Right atrium auricular region (tissue), 2 donors: ENCODE data around the gene PLA2G6. TPM values are rescaled to one million over a fixed set of nuclear protein-coding genes. Genes with fewer than 3 reads are reported as not detected.
"Not testable (repeated sequence)": the region's sequence is repeated elsewhere in the genome, so short reads cannot be mapped to it uniquely, and the experiment has no call there.

Source experiments
- DNase-seq: peaks from one replicate; pipeline ENCODE4 v3.0.0-alpha.2; 2019; ENCODE audit warnings: low spot score
- H3K27ac ChIP-seq, 2 donors: fragments of 200-600 bp; sonication (generic); 1 replicate in 1 of 2; 2 replicates in 1 of 2; pipeline ENCODE4 v1.5.1; 2016 to 2019
- H3K27me3 ChIP-seq, 2 donors: fragments of 200-600 bp; sonication (generic); one replicate each; pipeline versions ENCODE4 v1.5.1 to v1.6.0; 2017 to 2019
- H3K36me3 ChIP-seq: fragments of 200-600 bp; sonication (generic); one replicate; pipeline ENCODE4 v1.5.1; 2016
- H3K4me1 ChIP-seq, 2 donors: fragments of 200-600 bp; sonication (generic); one replicate each; pipeline versions ENCODE4 v1.5.1 to v1.6.0; 2017 to 2019
- H3K4me3 ChIP-seq, 2 donors: fragments of 200-600 bp; sonication (generic); 1 replicate in 1 of 2; 2 replicates in 1 of 2; pipeline ENCODE4 v1.5.1; 2017 to 2019; ENCODE audit warnings: mild to moderate bottlenecking in 1 of 2, moderate library complexity in 1 of 2
- H3K9me3 ChIP-seq, 2 donors: fragments of 200-600 bp; sonication (generic); one replicate each; pipeline ENCODE4 v1.5.1; 2019
- CTCF ChIP-seq, 2 donors: fragments of 200-600 bp; sonication (generic); IDR thresholded peaks; one replicate each; pipeline ENCODE4 v1.5.1; 2019; ENCODE audit warnings: antibody characterized with exemption in 2 of 2
- total RNA-seq, 2 donors: library from RNA; depleted of rRNA; stranded (reverse); fragments of >200 nt; gene quantifications; one replicate each; pipeline ENCODE4 v1.1.0, GENCODE V29; 2016

The PLA2G6 gene
- total RNA-seq, 2 donors from 2014 or later: 9.0 to 15.6 TPM

- TF ChIP-seq CTCF (IDR thresholded peaks at IDR 0.05): no peak
- Histone ChIP-seq H3K4me3 (no peak overlapping the region), H3K4me1 (no peaks in the 10 kb centered on the region), H3K9me3 (no peaks in the 10 kb centered on the region), H3K27ac (no peak overlapping the region), H3K36me3 (no peaks in the 10 kb centered on the region), H3K27me3 (no peaks in the 10 kb centered on the region)
- DNase-seq: no peak
Observed at GRCh38 chr22:38120359-38121110, 61.1 kb downstream of the PLA2G6 start.

GRCh38 chr22:38118747-38119146 is 62.9 kb downstream of the PLA2G6 start:
- not testable (repeated sequence) for H3K36me3 ChIP-seq

GRCh38 chr22:38118182-38118581 is 63.4 kb downstream of the PLA2G6 start:
- Histone ChIP-seq H3K4me1 (peaks cover 0 to 12% of the 10 kb centered on the region in 2 donors), H3K27ac (no peak overlapping the region), H3K4me3 (no peak overlapping the region), H3K27me3 (no peaks in the 10 kb centered on the region), H3K36me3 (no peaks in the 10 kb centered on the region), H3K9me3 (no peaks in the 10 kb centered on the region)
- no peak for DNase-seq
- no peak for TF ChIP-seq CTCF (IDR thresholded peaks at IDR 0.05)

More at GRCh38 chr22:38118747-38119146, 62.9 kb downstream of the PLA2G6 start:
- H3K4me1 ChIP-seq: peaks cover 0 to 12% of the 10 kb centered on the region in 2 donors
- DNase-seq, H3K27ac ChIP-seq, H3K4me3 ChIP-seq, H3K27me3 ChIP-seq, H3K9me3 ChIP-seq: not testable (repeated sequence)

GRCh38 chr22:38117556-38117955 is 64.1 kb downstream of the PLA2G6 start:
- H3K27ac ChIP-seq, H3K27me3 ChIP-seq, H3K9me3 ChIP-seq, H3K4me3 ChIP-seq, H3K36me3 ChIP-seq, DNase-seq: not testable (repeated sequence)
- peaks cover 0 to 12% of the 10 kb centered on the region in 2 donors for H3K4me1 ChIP-seq

GRCh38 chr22:38115423-38116205 is 66.0 kb downstream of the PLA2G6 start:
- Histone ChIP-seq H3K36me3 (no peaks in the 10 kb centered on the region), H3K9me3 (no peaks in the 10 kb centered on the region), H3K4me1 (peaks cover 0 to 12% of the 10 kb centered on the region in 2 donors), H3K4me3 (no peak overlapping the region), H3K27ac (no peak overlapping the region), H3K27me3 (no peaks in the 10 kb centered on the region)
- TF ChIP-seq CTCF (IDR thresholded peaks at IDR 0.05): no peak
- DNase-seq: no peak

GRCh38 chr22:38114484-38115398 is 66.9 kb downstream of the PLA2G6 start:
- H3K27ac ChIP-seq: no peak overlapping the region
- H3K4me3 ChIP-seq: no peak overlapping the region
- H3K4me1 ChIP-seq: peaks cover 0 to 12% of the 10 kb centered on the region in 2 donors
- peak; percentile 87 for DNase-seq
- H3K36me3 ChIP-seq: no peaks in the 10 kb centered on the region
- peak; percentile 92 to 95 for TF ChIP-seq CTCF (IDR thresholded peaks at IDR 0.05)
- no peaks in the 10 kb centered on the region for H3K27me3 ChIP-seq
- no peaks in the 10 kb centered on the region for H3K9me3 ChIP-seq
